ENCODE results near the gene TPX2.
A peak's percentile ranks its signal among the peaks of the same experiment; 100 is the strongest.
"Not testable (repeated sequence)": the region's sequence is repeated elsewhere in the genome, so short reads cannot be mapped to it uniquely, and the experiment has no call there.

Gene TPX2

GRCh38 chr20:31769681-31770080, 30.6 kb downstream of the TPX2 start:
- DNase-seq: no peak

- DNase-seq: no peak
Measured at GRCh38 chr20:31770243-31770642, 31.2 kb downstream of the TPX2 start.

GRCh38 chr20:31774408-31774807, 35.3 kb downstream of the TPX2 start:
- DNase-seq: no peak

GRCh38 chr20:31780839-31781238, 41.7 kb downstream of the TPX2 start:
- no peak for DNase-seq

- no peak for DNase-seq
Measured at GRCh38 chr20:31781945-31782344, 42.9 kb downstream of the TPX2 start.

- no peak for DNase-seq
Measured at GRCh38 chr20:31784354-31785044, 45.4 kb downstream of the TPX2 start.

GRCh38 chr20:31785089-31785488, 46.0 kb downstream of the TPX2 start:
- DNase-seq: no peak

GRCh38 chr20:31788578-31788977, 49.5 kb downstream of the TPX2 start:
- DNase-seq: no peak

- DNase-seq: no peak
Measured at GRCh38 chr20:31790401-31790800, 51.3 kb downstream of the TPX2 start.

- DNase-seq: no peak
Measured at GRCh38 chr20:31797364-31797763, 58.3 kb downstream of the TPX2 start.

GRCh38 chr20:31801508-31801907, 62.4 kb downstream of the TPX2 start:
- DNase-seq: no peak

GRCh38 chr20:31803552-31804291, 64.6 kb downstream of the TPX2 start:
- no peak for DNase-seq

GRCh38 chr20:31806564-31807355, 67.7 kb downstream of the TPX2 start:
- DNase-seq: no peak

GRCh38 chr20:31808481-31808880, 69.4 kb downstream of the TPX2 start:
- no peak for DNase-seq

- DNase-seq: no peak
Measured at GRCh38 chr20:31809661-31810060, 70.6 kb downstream of the TPX2 start.

- no peak for DNase-seq
Measured at GRCh38 chr20:31811198-31811597, 72.1 kb downstream of the TPX2 start.

- peak; percentile 14 to 63 for DNase-seq
Measured at GRCh38 chr20:31811796-31812728, 73.0 kb downstream of the TPX2 start.

GRCh38 chr20:31813611-31814010, 74.5 kb downstream of the TPX2 start:
- DNase-seq: no peak

GRCh38 chr20:31814142-31814541, 75.1 kb downstream of the TPX2 start:
- DNase-seq: not testable (repeated sequence)

- DNase-seq: no peak
Measured at GRCh38 chr20:31815408-31816188, 76.5 kb downstream of the TPX2 start.

- no peak for DNase-seq
Measured at GRCh38 chr20:31816221-31816620, 77.1 kb downstream of the TPX2 start.

GRCh38 chr20:31817461-31817860, 78.4 kb downstream of the TPX2 start:
- no peak for DNase-seq

All from SHP77 (cell line).